DND-41 (cell line): ENCODE results near the gene ARMC2.

Source experiments
- ATAC-seq: fragments of 200-7000 bp; cut with Tn5 transposase; 3 replicates; pipeline ENCODE4 v1.9.1; 2021; ENCODE audit warnings: low read depth; ENCODE audit not compliant: insufficient read depth
- DNase-seq: peaks from one replicate; pipeline ENCODE4 v3.0.0-alpha.2; 2020
- H2AFZ ChIP-seq: 2 replicates; pipeline ENCODE4 v1.6.0; 2012; ENCODE audit warnings: low read depth, low read length
- H3K27ac ChIP-seq: 2 replicates; pipeline ENCODE4 v1.5.1; 2012; ENCODE audit warnings: low read length, inconsistent platforms
- H3K27me3 ChIP-seq: fragments of 200-600 bp; sonication (generic); 2 replicates; pipeline ENCODE4 v1.6.0; 2012; ENCODE audit warnings: low read length, mild to moderate bottlenecking, inconsistent platforms; ENCODE audit not compliant: insufficient read depth, poor library complexity
- H3K36me3 ChIP-seq: 2 replicates; pipeline ENCODE4 v1.5.1; 2012; ENCODE audit warnings: low read length, inconsistent platforms; ENCODE audit not compliant: insufficient read depth
- H3K4me1 ChIP-seq: 2 replicates; pipeline ENCODE4 v1.5.1; 2012; ENCODE audit warnings: mild to moderate bottlenecking, low read length; ENCODE audit not compliant: insufficient read depth
- H3K4me2 ChIP-seq: 2 replicates; pipeline ENCODE4 v1.6.0; 2012; ENCODE audit warnings: mild to moderate bottlenecking, moderate library complexity, low read length, inconsistent platforms; ENCODE audit not compliant: insufficient read depth
- H3K4me3 ChIP-seq, 2 experiments: fragments of 200-600 bp in 1 of 2; shearing (Covaris generic) in 1 of 2; 2 replicates each; pipeline ENCODE4 v1.5.1; 2012 to 2016; ENCODE audit warnings: inconsistent platforms in 2 of 2, low read length in 2 of 2, mild to moderate bottlenecking in 2 of 2, low read depth in 1 of 2, moderate library complexity in 1 of 2
- H3K79me2 ChIP-seq: 2 replicates; pipeline ENCODE4 v1.6.0; 2012; ENCODE audit warnings: low read length, inconsistent platforms; ENCODE audit not compliant: insufficient read depth
- H3K9ac ChIP-seq: 2 replicates; pipeline ENCODE4 v1.6.0; 2012; ENCODE audit warnings: low read depth, mild to moderate bottlenecking, inconsistent platforms, low read length, moderate library complexity
- H3K9me3 ChIP-seq: 2 replicates; pipeline ENCODE4 v1.5.1; 2012; ENCODE audit warnings: low read length, moderate library complexity, mild to moderate bottlenecking, inconsistent platforms; ENCODE audit not compliant: insufficient read depth, severe bottlenecking
- H4K20me1 ChIP-seq: 2 replicates; pipeline ENCODE4 v1.6.0; 2012; ENCODE audit warnings: low read length; ENCODE audit not compliant: insufficient read depth
- CTCF ChIP-seq: IDR thresholded peaks from 2 replicates; pipeline ENCODE4 v1.5.1; 2012; ENCODE audit warnings: borderline replicate concordance, low read length, moderate library complexity, mild to moderate bottlenecking; ENCODE audit not compliant: poor library complexity, severe bottlenecking; ENCODE audit errors: extremely low read depth
- EZH2 ChIP-seq: IDR thresholded peaks from 3 replicates; pipeline ENCODE4 v1.6.1; 2012; ENCODE audit warnings: borderline replicate concordance, low read depth, mild to moderate bottlenecking, moderate library complexity, low read length, inconsistent platforms; ENCODE audit not compliant: severe bottlenecking

ARMC2 gene

GRCh38 chr6:108866798-108867197, 18.6 kb downstream of the ARMC2 start:
- Histone ChIP-seq H3K27ac (no peak overlapping the region), H3K9me3 (no peaks in the 10 kb centered on the region), H3K9ac (no peak overlapping the region), H3K4me2 (no peak overlapping the region), H3K4me1 (no peaks in the 10 kb centered on the region), H4K20me1 (no peaks in the 10 kb centered on the region), H3K79me2 (no peaks in the 10 kb centered on the region), H3K27me3 (no peaks in the 10 kb centered on the region), H3K4me3 (no peak overlapping the region), H3K36me3 (no peaks in the 10 kb centered on the region), H2AFZ (no peak overlapping the region)
- no peak for DNase-seq
- no peak for TF ChIP-seq EZH2
- TF ChIP-seq CTCF, result no peak
- no peak for ATAC-seq

DNA sequence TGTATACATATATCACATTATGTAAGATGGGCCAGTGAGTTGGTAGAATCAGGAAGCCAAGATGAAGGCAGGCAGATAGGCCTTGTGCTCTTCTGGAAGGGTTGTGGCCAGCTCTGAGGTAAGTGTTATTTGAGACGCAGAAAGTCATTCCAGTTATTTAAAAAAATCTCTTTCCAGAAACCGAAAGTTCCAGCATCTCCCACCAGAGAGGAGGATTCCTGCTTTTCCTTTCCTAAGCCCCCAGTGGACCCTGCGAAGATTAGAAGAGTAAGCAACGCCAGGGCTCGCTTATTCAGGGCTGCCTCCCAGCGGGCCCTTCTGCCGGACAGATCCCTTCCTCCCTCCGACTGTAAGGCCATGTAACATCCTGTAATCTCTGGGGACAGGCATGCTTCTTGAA, 20.4 kb downstream of the ARMC2 start:
- no peaks in the 10 kb centered on the region for H3K79me2 ChIP-seq
- no peak overlapping the region for H3K4me2 ChIP-seq
- H2AFZ ChIP-seq, result no peak overlapping the region
- no peak for DNase-seq
- H3K9ac ChIP-seq, result no peak overlapping the region
- no peaks in the 10 kb centered on the region for H3K4me1 ChIP-seq
- TF ChIP-seq EZH2, result no peak
- TF ChIP-seq CTCF, result no peak
- no peaks in the 10 kb centered on the region for H3K36me3 ChIP-seq
- no peak for ATAC-seq
- no peaks in the 10 kb centered on the region for H3K9me3 ChIP-seq
- H3K27me3 ChIP-seq, result no peaks in the 10 kb centered on the region
- no peak overlapping the region for H3K4me3 ChIP-seq
- no peak overlapping the region for H3K27ac ChIP-seq
- H4K20me1 ChIP-seq, result no peaks in the 10 kb centered on the region

- no peaks in the 10 kb centered on the region for H3K36me3 ChIP-seq
These were observed 21.7 kb downstream of the ARMC2 start for GRCh38 chr6:108869876-108870275.

More at GRCh38 chr6:108869876-108870275, 21.7 kb downstream of the ARMC2 start:
- H3K27me3 ChIP-seq, result no peaks in the 10 kb centered on the region
- TF ChIP-seq EZH2, result no peak
- no peak for TF ChIP-seq CTCF
- H3K4me2 ChIP-seq, result no peak overlapping the region
- no peaks in the 10 kb centered on the region for H3K4me1 ChIP-seq
- no peak overlapping the region for H3K4me3 ChIP-seq
- H3K9ac ChIP-seq, result no peak overlapping the region
- H3K79me2 ChIP-seq, result no peaks in the 10 kb centered on the region
- no peak for ATAC-seq
- H2AFZ ChIP-seq, result no peak overlapping the region
- DNase-seq, result no peak
- no peaks in the 10 kb centered on the region for H4K20me1 ChIP-seq
- no peak overlapping the region for H3K27ac ChIP-seq
- no peaks in the 10 kb centered on the region for H3K9me3 ChIP-seq
